Suppressor macrophage treated with lipopolysaccharide for 4 hours (primary cell): Measurements from ENCODE around the gene SERF2.

ENCODE experiments used
- DNase-seq: peaks from one replicate; pipeline ENCODE4 v3.0.0-alpha.2; 2020

SERF2 gene

DNA sequence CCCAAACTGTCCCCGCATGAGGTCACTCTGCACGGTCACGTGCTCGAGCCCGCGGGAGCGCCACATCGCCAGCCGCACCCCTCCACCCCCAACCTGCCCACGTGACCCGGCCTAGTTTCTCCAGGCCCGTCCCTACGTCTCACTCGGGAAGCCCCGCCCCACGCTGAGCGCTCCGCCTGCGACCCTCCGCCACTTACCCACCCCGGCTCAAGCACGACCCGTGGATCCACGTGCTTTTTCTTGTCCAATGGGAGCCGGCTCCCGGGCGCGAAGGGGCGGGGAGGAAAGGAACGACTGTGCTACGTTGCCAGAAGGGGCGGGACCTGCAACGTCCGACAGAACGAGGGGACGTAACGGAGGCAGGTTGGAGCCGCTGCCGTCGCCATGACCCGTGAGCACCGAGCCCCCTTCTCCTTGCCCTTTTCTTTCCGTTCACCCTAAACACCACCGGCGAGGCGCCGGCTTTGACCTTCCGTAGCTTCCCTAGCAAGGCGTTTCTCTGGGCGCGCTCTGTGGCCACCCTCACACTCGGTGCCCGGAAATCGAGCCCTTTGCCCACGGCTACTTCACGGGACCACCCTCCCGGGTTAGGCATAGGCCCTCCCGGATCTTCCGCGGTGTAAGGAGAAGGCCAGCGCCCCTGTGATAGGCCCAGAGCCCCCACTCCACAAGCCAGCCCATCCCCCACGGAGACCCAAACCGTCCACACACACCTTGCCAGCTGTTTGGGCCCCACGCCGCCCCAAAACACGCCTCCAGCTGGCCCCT, at the start of gene SERF2:
Gene SERF2, plus strand, starts transcription at position 328 of the 768 bp plus-strand sequence. Its CDS starts 57 bp downstream, at position 385.
- DNase-seq: peak; percentile 100

DNA sequence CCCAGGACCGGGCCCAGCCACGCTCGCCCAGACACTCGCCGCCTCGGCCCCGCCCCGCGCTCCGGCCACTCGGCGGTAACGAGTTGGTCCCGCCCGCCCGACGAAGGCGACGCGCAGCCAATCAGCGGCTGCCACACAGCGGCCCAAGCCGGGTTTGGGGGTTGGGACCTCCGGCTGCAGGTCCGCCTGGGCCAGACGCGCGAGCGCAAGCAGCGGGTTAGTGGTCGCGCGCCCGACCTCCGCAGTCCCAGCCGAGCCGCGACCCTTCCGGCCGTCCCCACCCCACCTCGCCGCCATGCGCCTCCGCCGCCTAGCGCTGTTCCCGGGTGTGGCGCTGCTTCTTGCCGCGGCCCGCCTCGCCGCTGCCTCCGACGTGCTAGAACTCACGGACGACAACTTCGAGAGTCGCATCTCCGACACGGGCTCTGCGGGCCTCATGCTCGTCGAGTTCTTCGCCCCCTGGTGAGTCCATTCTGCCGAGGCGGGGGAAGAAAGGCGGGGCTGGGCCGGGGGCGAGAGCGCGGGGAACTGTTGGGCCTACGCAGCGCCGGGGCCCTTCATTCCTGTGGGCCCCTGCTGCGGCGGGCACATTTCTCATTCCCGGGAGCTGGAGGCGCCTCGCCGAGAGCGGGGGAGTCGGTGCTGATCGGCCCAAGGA, 45.7 kb upstream of the SERF2 start, which contains the start of gene PDIA3:
Gene PDIA3, plus strand, starts transcription at position 194 of the 658 bp plus-strand sequence. Its CDS starts 102 bp downstream, at position 296.
- DNase-seq: peak; percentile 98

DNA sequence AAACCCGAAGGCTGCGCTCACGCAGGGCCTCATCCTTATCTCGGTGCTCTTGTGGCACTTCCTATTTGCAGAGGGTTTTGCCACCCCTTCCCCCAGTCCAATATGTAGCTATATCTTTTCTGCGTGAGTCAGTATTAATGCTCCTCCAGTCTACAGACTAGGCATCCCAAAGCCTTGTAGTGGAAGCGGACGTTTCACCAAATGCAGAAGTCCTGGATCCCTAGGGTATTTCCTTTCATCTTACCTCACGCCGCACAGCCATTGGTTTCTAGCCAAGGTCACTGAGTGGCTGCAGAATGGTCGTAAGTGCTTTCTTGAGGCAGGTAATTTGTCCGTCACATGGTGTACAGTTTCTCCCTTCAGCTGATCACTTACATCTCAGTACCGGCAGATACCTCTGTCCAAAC, 45.2 kb upstream of the SERF2 start:
- peak; percentile 76 for DNase-seq

DNA sequence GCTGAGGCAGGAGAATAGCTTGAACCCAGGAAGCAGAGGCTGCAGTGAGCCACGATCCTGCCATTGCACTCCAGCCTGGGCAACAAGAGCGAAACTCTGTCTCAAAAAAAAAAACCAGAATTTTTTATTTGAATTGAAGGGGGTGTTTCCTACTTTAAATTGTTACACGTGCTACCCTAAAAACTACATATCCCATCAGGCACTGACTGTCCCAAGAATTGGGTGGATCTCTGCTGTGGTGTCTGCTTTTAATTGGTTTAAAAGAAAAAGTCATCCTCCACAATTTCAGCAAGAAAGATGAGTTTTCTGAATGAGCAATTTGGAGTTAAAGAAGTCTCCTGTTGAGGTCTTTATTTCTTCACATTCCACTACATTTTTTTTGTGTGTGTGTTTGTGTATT, 43.7 kb upstream of the SERF2 start:
- DNase-seq: peak; percentile 21

DNA sequence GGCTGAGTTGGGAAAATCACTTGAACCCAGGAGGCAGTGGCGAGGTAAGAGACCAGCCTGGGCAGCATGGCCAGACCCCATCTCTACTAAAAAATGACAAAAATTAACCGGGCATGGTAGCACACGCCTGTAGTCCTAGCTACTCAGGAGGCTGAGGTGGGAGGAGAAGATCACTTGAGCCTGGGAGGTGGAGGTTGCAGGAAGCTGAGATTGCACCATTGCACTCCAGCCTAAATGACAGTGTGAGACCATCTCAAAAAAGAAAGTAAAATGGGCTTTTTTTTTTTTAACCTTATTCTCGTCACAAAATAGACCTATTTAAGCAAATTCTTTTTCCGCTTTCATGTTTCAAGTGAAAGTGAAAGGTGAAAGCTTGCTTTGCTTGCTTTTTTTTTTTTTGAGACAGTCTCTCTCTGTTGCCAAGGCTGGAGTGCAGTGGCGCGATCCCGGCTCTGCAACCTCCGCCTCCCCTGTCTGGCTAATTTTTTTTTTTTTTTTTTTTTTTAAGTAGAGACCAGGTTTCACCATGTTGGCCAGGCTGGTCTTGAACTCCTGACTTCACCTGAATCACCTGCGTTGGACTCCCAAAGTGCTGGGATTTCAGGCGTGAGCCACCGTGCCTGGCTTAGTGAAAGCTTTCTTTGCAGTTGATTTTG, 42.3 kb upstream of the SERF2 start:
- peak; percentile 85 for DNase-seq

DNA sequence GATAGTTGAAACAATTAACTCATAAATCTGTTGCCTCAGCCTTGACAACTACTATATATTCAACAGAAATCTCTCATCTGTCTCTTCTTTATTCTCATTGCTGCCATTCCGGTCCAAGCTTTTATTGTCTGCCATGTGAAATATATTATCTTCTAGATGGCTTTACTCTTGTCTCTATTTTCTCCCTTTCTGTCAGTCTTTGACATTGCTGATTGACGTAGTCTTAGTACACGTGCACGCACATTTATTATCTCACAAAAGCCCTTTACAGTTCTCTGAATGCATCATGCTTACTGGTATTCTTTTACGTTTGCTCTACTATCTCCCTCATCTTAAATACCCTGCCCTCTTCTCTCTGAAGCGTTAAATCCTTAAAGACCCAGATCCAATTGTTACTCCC, 40.2 kb upstream of the SERF2 start:
- DNase-seq: no peak

DNA sequence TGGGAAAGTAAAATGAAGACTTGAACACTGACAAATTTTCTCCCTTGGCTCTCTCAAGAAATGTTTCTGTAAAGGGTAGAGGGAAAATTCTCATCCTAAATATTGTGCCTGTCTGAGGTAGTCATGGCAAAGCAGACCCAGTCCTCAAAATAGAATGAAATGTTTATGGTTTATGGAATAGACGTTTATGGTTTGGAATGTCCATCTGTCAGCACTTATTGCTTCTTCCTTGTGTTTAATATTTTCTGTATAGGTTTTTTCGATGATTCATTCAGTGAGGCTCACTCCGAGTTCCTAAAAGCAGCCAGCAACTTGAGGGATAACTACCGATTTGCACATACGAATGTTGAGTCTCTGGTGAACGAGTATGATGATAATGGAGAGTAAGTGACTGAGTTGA, 29.3 kb upstream of the SERF2 start:
- DNase-seq: no peak

DNA sequence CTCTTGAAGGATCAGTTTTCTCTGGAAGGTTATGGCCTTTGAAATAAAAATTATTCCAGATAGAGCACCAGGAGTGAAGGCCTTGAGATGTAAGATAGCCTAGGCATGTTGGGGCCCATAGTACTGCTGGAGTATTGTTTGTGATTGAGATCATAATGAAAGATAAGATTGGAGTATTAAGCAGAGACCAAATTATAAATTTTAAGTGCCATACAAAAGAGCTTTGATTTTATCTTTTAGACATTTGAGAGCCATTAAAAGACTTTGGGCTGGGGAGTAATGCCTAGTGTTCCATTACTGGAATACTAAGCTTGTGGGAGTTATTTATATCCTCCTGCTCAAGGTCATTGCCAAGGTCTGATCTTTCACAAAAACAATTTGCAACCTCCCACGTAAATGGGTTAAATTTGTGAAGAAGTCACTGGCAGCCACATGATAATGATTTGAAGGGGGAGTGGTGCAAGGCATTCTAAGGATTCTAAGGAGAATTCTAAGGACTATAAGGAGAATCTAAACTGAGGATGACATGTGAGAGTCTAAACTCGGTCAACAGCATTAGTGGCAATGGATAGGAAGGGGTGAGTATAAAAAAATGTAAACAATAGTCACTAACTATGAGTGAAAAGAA, 28.2 kb upstream of the SERF2 start:
- DNase-seq: no peak

DNA sequence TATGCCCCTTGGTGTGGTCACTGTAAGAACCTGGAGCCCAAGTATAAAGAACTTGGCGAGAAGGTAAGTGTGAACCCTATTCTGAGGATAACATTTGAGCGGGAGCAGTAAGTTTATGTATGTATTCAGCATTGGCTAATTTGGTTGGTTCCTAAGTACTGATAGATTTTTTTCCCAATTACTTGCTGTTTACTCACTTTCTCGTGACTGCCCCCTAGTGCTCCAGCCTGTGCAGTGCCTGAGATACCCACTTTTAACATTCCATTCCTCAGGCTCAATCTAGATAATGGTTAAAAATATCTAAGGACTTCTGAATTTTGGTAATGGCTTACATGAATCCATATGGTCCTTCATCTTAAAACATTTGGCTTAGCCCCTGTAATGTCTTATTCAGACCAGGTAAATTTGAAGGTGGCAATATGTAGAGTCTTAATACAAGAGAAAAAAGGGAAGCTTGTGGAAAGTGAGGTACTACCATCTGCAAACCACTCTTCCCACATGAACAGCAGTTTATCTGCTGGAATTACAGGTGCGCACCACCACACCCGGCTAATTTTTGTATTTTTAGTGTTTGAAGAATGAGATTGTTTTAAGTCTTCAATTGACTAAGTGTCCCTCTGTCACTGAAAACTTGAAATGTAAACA, 22.4 kb upstream of the SERF2 start:
- peak; percentile 65 for DNase-seq

DNA sequence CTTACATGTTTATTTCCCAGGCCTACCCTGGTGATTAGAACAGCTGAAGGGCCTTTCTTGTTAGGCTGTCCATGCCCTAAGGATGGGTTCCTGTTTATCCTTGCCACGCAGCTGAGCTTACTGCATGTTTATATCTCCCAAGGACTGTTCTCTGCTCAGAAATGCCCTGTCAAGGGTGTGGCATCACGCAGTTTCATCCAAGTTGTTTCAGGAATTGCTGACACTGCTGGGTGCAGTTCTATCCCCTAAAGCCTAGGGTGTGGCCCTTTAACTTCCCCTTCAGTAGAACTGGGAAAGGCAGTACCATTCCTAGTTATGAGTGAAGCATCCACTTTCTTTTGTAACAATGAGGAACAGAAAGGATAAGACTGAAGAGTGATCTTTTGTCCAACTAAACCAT, 20.3 kb upstream of the SERF2 start:
- peak; percentile 87 for DNase-seq

DNA sequence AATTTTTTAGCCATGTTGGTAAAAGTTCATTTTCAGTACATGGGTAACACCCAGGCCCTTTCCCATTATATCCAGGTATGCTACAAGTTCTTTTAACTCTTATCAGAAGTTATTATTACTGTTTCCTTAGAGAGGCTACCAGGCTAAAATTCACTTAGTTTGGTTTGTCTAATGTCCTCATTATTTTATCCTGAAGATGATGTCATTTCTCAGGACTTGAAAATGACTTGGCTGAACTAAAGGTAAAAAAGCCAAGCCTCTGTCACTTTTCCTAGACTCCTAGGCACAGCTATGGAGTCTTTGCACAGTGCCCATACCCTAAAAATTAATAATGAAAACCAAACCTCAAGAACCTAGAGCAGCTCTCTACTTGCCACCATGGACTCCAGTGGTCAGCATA, 19.5 kb upstream of the SERF2 start:
- no peak for DNase-seq

DNA sequence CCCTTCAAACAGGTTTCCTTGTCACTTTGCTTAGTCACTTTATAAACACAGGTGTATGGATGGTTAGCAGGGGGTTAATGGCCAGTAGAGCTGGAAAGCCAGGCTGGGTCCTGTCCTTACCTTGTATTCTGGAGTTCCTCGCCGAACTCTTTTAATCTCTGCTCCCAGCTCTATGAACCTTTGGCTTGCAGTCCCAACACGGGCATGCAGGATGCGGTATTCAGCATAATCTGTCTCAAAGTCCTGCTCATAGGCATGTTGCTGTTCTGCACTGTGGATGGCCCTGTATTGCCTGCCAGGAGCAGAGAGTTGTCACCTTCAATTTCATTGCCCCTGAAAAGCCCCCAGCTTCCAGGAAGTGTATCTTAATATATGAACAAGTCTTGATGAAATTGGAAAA, 18.1 kb upstream of the SERF2 start:
- no peak for DNase-seq

DNA sequence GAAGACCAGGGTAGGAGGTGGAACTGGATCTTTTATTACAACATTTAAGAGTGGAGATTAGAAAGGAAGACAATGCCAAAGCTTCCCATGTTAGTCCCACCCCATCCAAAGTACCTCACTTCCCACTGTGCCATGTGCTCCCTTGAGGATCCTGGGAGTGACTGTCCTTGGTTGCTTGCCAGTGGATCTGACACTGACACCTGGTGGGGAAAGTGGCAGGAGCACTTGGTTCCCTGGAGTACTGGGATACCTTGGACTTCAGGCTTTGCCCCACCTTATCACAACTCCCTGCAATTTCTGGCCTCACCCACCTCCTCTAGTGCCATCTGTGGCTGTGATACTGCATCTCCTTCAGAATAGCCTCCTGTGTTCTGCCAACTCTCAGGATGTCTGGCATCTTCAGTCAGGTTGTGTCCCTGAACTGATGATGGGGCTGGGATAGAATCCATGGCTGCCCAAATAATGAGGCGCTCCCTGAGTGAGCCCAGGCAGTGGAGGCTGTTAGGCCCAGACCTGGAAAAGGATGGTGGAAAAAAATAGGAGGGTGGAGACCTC, 16.6 kb upstream of the SERF2 start:
- DNase-seq: peak; percentile 16

DNA sequence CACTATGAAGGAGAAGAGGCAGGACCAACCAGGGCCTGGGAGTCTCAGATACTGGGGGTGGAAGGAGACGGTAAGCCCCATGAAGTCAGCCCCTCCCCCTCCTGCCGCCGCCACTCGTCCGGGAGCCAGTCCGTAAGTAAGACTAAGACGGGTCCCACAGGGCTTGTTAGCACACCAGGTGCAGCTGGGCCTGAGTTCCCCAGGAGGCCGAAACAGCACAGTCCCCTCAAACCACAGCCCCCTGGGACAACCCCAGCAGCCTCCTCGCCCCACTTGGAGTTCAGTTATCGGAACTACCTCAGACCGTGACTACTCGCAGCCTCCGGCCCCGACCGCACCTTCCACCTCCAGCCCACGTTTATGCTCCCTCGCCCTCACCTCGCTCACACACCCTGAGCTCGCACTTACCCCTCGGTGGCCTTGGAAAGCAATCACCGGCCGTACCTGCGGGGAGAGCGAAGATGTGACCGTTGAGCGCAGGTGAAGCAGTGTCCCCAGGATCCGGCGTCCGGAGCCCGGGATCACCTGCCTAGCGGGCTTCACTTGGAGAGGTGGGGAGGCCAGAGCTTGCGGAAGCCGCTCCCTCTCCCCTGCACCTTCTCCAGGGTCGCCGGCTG, 15.9 kb upstream of the SERF2 start:
- DNase-seq: no peak

DNA sequence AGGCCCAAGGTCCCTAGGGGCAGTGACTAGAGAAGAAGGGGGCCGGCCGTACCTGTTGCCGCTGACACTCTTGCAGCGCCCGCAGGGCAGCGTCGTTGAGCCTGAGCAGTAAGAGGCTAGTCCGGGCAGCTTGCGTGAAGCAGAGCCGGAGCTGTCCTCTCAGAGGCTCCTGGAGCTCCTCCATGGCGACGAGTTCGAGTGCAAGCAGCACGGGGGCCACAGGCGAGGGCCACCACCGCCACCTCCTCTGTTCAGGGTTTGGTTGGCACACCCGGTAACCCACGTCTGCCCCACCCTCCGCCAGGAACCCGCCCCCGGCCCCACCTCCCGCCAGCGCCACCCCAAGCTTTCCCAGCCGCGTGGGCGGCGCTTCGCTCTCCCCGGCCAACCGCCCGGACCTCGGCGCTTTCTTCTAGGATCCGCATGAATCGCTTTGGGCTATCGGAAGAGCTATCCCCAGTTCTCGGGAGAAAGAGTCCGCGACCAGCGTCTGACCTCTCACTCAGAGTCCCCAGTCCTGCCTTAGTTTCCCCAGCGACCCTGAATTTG, 15.3 kb upstream of the SERF2 start, which contains the start of gene ELL3:
Gene ELL3, minus strand, starts transcription at position 249 of the 549 bp plus-strand sequence. Its CDS starts 65 bp downstream, at position 184.
- peak; percentile 89 for DNase-seq

DNA sequence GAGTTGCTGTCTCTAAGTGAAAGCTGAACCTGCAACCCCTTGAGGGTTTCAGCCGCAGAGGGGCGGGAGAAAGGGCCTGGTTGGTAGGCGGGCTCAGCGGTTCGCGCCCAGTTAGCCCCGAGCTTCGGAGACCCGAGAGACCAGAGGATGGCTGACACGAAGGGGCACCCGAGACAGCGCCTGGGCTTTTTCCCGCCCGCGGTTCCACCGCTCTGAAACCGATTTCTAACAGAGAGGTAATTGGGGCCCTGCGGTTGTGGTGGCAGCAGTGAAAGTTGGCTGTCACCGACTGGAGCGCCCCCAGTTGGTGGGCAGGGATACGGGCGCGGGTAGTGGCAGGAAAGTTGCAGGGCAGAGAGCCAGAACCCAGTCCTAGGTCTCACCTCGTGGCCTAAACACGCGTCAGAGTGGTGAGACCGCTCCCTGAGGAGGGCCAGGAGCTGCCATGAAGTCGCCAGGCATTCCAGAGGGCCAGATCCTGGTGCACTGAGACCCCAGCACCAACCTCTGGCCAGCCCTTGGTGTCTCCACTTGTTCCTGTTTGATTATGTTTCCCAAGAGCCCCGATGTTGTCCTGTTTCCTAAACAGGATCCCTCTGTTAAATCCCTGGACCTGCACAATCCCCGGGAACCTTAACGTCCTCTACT, 14.7 kb upstream of the SERF2 start:
- DNase-seq: peak; percentile 70

DNA sequence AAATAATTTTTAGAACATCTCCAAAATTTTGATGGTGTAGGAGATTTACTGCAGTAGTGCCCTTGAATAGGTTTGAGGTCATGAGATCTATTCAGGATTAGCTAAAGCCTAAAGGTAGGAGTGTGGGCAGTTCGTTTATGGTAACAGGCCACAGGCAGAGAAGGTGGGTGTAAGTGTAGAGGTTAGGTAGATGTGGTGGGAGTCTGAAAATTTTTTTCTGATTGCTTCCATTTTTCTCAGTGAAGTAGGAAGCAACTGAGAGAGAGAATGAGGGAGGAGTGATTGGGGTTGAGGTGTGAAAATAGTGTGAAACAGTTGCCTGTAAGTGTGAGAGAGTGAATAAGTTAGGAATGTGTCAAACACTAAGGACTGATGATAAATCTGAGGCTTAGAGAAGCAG, 13.1 kb upstream of the SERF2 start:
- no peak for DNase-seq

DNA sequence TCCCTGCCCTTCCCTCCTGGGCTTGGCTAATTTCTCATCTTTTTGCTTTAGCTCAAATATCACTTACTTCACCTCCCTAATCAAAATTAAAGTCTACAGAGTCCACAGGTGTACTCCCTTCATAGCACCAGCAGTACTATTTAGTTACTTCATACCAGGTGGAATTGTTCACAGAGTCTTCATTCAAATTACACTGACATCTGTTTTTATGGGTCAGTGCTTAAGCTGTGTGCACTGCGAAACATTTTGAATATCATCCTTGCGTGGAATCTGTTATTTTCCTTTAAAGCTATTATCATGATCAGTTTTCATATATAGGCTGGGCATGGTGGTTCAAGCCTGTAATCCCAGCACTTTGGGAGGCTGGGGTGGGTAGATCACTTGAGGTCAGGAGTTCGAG, 2.7 kb upstream of the SERF2 start:
- no peak for DNase-seq

DNA sequence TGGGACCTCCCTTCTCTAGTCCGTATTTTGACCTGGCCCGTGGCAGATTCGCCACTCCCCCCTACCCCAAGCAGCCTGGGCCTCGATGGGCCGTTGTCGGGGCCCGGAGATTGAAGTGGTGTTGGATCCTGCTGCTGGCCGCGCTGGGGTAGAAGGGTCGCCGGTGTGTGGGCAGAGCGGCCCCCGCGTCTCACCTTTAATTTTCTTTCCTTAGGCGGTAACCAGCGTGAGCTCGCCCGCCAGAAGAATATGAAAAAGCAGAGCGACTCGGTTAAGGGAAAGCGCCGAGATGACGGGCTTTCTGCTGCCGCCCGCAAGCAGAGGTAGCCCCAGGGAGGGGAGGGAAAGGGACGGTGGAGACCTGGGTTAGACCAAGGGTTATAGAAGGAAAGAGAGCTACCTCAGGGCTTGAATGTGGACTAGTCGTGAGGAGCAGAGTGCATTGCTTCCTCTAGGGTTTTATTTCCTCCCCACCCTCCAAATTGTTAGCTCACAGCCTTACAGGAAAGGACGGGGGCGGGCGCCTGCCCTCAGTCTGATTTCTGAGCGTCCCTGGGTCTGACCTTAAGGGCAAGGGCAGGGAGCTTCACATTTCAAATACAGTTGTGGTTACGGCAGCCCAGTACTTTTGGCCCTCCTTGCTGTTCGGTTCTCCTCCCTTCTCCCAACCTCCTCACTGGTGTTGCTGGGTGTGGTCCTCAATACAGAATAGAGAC, 799 bp downstream of the SERF2 start:
- DNase-seq: peak; percentile 73

DNA sequence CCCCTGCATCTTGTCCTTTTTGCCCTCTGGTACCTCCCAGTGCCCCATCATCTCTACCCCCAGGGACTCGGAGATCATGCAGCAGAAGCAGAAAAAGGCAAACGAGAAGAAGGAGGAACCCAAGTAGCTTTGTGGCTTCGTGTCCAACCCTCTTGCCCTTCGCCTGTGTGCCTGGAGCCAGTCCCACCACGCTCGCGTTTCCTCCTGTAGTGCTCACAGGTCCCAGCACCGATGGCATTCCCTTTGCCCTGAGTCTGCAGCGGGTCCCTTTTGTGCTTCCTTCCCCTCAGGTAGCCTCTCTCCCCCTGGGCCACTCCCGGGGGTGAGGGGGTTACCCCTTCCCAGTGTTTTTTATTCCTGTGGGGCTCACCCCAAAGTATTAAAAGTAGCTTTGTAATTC, 1.5 kb downstream of the SERF2 start:
- no peak for DNase-seq
